Mesenteric fat pad (tissue), 1 donor: Measurements from ENCODE around the gene MLC1. TPM values are rescaled to one million over a fixed set of nuclear protein-coding genes. Genes with fewer than 3 reads are reported as not detected.

ENCODE experiments used
- DNase-seq: peaks from one replicate; pipeline ENCODE4 v3.0.0-alpha.2; 2020; ENCODE audit warnings: low spot score
- total RNA-seq: library from RNA; stranded (reverse); fragmentation: NEBNext Ultra II Directional; extraction: Animal tissue kit (Norgen Biotek cat#: 25700); gene quantifications from one replicate; pipeline ENCODE4 v1.2.1, GENCODE V29; 2021
- donor health status: DM: yes; HTN: yes; CAD: no.

MLC1 gene
- total RNA-seq, 1 donor from 2014 or later: 0.26 TPM

GRCh38 chr22:50078246-50078645 lies 7.0 kb downstream of the MLC1 start:
- no peak for DNase-seq

DNA sequence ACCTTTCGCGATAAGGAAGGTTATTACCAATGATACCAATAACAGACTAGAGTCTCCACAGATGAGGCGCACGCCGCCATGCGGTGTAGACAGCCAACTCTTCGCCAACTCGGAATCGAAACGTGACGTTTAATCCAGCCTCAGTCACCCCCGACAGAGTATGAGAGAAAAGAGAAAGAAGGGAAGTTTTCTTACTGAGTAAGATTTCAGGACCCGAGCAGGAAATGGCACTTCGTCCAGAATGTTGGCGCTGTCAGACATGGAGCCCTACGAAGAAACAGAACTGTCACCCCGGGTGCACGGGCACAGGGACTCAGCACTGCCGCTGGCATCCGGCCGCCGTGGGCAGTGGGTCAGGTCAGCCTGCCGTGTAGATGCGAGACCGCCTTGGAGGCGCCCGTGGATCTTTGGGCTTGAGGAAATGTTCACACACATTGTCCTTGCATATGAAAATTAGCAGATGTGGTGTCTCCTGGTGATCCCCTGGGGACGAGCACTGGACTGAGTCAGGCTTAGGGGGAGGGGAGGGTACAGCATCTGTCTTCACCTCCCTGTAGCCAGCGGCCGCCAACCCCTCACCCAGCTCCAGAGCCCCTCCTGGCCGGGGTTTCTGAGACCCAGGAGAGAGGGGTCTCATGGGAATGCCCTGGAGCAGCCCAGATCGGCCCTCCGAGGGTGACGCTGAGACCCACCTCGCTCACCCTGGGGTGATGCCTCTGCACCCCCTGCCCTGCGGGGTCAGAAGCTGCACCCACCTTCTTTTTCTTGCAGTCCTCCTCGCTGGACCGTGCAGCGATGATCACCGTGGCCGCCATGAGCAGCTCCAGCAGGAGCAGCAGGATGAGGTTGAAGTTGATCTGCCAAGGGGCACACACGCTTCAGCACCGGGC lies 8.3 kb downstream of the MLC1 start:
- DNase-seq: peak; percentile 84

DNA sequence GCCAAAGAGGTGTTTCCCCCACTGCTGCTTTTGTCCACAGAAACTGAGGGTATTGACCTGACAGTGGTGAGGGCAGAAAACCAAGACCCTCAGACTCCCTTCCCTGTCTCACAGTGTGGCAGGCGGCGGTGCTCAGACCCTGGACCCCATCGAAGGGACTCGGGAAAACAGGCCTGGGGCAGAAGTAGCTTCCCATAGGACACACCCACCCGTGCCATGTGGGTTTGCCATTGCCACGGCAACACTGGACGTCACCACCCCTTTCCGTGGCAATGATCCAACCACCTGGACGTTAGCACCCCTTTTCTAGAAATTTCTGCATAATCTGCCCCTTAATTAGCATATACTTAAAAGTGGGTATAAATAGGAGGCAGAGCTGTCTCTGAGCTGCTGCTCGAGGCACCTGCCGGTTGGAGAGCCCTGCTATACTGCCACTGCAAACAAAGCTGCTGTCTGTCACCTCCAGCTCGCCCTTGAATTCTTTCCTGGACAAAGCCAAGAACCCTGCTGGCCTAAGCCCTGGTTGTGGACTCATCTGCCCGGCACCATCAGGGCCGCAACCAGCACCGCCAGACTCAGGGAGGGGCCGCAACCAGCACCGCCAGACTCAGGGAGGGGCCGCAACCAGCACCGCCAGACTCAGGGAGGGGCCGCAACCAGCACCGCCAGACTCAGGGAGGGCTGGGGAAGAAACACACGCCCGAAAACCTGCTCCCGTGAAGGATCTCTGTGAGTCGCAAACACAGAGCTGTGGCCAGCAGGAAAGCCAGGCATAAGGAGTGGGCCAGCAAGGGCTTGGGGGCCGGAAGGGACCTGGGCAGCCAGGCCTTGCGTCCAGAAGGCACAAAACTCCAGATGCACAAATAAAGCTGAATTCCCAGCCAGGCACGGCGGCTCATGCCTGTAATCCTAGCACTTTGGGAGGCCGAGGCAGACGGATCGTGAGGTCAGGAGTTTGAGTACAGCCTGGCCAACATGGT lies 10.4 kb downstream of the MLC1 start:
- no peak for DNase-seq

- DNase-seq: no peak
Observed at GRCh38 chr22:50074056-50074455, 11.2 kb downstream of the MLC1 start.

DNA sequence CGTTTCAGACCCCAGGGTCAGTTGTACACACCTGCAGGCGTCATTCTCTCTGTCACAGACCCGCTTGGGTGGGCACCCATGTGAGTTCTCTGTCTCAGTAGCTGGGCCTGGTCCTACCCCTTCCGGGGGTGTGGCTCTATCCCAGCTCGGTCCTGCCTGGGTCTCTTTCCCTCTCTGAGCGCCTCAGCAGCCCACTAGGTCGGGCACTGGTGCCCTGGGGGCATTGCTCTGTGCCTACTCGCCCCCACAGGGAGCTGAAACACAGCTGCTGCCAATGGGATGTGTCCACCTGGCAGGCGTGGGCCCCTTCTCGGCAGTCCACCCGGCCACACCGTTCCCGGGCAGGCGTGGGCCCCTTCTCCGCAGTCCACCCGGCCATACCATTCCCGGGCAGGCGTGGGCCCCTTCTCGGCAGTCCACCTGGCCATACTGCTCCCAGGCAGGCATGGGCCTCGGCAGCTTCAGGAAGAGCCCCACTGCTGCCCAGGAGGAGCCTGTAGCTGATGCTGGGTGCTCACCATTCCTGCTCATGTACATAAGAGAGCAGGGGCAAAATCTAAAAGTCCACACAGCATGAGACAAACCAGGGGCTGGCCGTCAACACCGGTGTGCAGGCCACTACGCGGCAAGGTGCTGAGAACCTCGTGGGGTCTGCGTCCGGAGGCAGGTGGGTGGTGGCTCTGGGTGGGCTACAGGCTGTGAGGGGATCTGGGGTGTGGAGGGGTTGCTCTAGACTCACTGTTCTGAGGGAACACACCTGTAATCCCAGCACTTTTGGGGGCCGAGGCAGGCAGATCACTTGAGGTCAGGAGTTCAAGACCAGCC lies 12.3 kb downstream of the MLC1 start:
- no peak for DNase-seq

- no peak for DNase-seq
Observed at GRCh38 chr22:50072167-50072555, 13.1 kb downstream of the MLC1 start.

DNA sequence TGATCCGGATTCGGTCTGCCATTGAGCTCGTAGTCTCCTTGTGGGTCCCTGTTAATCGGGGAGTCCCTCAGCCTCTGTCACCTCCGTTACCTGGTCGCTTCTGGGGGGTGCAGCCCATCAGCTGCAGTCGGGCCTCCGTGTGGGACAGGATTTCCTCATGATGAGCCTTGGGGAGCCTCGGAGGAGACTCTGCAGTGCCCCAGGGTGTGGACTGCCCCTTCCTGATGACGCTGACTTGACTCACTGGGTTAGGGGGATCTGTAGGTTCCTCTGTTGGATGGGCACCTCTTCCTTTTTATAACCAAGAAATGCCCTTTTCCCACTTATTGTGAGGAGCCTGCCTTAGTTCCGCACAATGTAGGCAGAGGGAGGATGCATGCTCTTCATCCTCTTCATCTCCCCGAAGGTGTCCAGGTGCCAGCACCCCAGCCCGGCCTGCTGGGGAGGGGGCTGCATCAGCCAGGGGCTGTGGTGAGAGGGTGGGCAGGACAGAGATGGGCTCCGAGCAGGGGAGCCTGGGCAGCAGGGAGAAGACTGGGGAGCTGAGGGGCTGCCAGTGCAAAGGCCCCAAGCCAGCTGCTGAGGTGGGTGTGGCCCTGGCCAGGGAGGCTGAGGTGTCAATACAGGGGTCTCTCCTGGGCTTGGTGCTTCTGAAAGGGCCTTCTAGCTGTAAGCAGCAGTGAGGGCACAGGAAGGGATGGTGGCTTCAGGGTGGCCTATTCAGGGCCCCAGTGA lies 13.6 kb downstream of the MLC1 start:
- no peak for DNase-seq

- DNase-seq: no peak
Observed at GRCh38 chr22:50070366-50070765, 14.9 kb downstream of the MLC1 start.

GRCh38 chr22:50068096-50068495 lies 17.1 kb downstream of the MLC1 start:
- no peak for DNase-seq

DNA sequence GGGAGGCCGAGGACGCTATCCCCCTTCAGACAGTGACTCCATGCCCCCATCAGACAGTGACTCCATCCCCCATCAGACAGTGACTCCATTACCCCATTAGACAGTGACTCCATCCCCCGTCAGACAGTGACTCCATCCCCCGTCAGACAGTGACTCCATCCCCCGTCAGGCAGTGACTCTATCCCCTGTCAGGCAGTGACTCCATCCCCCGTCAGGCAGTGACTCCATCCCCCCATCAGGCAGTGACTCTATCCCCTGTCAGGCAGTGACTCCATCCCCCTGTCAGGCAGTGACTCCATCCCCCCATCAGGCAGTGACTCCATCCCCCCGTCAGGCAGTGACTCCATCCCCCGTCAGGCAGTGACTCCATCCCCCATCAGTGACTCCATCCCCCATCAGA lies 18.0 kb downstream of the MLC1 start:
- DNase-seq: no peak

- DNase-seq: no peak
Observed at GRCh38 chr22:50064453-50064852, 20.8 kb downstream of the MLC1 start.

DNA sequence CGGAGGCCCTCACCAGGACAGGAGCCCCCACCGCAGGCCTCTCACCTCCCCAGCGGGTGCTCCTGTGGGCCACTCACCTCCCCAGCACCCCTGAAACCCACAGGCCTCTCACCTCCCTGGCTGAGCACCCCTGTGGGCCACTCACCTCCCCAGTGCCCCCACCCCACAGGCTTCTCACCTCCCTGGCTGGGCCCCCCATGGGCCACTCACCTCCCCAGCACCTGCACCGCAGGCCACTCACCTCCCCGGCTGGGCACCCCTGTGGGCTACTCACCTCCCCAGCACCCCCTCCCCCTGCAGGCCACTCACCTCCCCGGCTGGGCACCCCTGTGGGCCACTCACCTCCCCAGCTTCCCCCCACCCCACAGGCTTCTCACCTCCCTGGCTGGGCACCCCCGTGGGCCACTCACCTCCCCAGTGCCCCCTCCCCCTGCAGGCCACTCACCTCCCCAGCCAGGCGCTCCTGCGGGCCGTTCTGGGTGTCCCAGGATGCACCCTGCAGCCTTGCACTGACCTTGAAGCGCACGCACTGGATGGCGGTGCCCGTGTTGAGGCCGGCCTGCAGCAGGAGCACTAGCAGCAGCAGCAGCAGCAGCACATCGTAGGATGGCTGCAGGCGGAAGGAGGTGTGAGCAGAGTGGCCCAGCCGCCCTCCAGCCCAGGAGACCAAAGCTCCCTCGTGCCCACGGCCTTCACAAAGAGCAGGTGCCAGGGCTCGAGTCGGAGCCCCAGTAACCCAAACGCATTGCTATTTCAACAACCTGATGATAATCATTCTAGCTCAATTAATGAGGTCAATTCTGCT lies 21.4 kb downstream of the MLC1 start:
- DNase-seq: no peak

DNA sequence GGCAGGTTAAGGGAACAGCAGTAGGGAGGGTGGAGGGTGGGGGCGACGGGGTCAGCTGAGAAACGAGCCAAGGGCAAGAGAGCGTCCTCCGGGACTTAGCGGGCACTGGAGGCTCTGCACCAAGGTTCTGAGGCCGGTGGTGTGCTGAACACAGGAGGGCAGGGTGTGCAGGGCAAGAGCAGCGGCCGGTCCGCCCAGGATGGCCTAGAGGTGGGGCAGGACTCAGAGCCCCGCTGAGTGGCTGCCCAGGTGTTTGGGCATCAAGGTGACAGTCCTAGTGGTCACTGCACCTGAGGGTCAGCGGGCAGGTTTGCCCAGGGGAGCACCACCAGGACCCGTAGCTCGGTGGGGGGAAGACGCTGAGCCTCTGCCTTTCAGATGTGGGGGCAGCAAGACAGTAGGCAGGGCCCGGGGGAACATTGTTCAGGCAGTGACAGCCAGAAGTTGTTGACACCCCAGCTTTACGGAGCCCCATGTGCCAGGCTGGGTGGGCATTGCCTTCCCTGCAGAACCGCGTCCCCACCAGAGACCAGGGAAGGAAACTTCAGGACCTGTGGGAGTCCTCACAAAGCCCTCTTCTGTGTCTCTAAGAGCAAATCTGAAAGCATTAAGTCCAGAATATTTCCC lies 22.6 kb downstream of the MLC1 start:
- DNase-seq: no peak

DNA sequence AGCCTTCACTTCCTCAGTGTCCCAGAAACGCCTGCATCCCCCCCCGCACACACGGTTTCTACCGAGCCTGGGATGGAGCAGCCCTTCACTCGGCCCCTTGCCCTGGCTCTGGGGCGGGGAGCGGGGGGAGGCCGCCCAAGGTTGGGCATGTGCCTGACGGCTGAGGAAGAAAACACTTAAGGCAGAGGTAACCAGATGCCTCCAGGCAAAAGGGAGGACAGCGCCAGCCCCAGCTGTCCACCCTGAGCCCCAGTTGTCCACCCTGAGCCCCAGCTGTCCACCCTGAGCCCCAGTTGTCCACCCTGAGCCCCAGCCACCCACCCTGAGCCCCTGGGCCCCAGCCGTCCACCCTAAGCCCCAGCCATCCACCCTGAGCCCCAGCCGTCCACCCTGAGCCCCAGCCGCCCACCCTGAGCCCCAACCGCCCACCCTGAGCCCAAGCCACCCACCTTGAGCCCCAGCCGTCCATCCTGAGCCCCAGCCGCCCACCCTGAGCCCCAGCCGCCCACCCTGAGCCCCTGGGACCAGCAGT lies 23.3 kb downstream of the MLC1 start:
- DNase-seq: no peak

- DNase-seq: no peak
Observed at GRCh38 chr22:50061141-50061823, 23.9 kb downstream of the MLC1 start.

DNA sequence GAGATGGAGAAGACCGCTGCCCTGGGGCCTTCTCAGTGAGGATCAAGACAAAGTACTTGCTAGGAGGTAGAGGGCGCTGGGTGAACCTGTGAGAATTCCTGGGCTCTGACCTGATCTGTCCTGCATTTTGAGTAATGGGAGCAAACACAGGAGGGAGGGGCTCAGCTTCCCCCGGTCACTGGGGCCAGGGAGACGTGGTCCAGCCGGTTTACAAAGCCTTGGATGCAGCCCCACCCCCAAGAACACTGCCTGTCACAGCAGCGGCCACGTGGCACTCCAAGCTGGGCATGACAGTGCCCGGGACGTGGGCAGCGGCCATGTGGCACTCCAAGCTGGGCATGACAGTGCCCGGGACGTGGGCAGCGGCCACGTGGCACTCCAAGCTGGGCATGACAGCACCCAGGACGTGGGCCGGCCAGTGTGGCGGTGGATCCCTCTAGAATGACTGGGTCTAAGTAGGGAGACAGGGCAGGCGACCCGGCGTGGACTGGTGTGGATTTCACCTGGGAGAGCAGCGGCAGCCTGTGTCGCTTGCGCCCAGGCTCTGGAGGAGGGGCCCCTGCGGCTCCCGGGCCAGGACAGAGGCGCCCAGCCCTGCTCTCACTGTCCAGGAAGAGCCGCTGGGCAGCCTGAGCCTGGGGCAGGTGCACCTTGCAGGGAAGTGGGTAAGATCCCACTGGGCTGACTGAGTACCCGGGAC lies 24.6 kb downstream of the MLC1 start:
- no peak for DNase-seq

DNA sequence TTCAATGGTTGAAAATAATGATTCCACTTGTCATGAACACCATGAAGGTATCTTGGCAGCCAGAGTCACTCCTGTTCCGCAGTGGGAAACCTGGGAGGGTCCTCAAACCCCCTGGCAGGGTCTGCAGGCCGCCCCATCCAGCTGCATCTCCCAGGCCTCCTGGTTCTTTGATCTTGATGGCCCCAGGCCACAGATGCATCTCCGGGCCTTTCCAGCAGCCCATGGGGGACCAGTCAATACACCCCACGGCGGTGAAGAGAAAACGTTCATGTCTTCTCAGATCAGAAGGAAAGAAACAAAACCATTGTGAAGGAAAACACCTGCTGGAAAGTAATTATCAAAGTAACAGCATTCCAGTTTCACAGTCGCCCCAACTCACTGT lies 25.4 kb downstream of the MLC1 start:
- no peak for DNase-seq
